ENCODE data around the gene KLHL1. TPM values are rescaled to one million over a fixed set of nuclear protein-coding genes. Genes with fewer than 3 reads are reported as not detected.
"Not testable (repeated sequence)": the region's sequence is repeated elsewhere in the genome, so short reads cannot be mapped to it uniquely, and the experiment has no call there.

The KLHL1 gene
- not detected in 2 replicates for total RNA-seq

- peaks cover 12% of the 10 kb centered on the region for H3K9me3 Mint-ChIP-seq
- intact Hi-C loops (cut with micrococcal nuclease), result no loop called here
Observed at GRCh38 chr13:70108356-70109105, at the start of gene KLHL1. KLHL1 (minus strand) TSS chr13:70108452; CDS start chr13:70107699, 753 bp downstream.

GRCh38 chr13:70142658-70143057 lies 34.4 kb upstream of the KLHL1 start:
- H3K4me1 Mint-ChIP-seq (ENCODE audit: low read depth); intact Hi-C loops (cut with micrococcal nuclease); H3K27me3 Mint-ChIP-seq (ENCODE audit: low read depth); H3K27ac Mint-ChIP-seq; H3K4me3 Mint-ChIP-seq (ENCODE audit: low read depth); H3K36me3 Mint-ChIP-seq (ENCODE audit: low read depth); DNase-seq (ENCODE audit: low spot score): not testable (repeated sequence)
- H3K9me3 Mint-ChIP-seq, result peaks cover 11% of the 10 kb centered on the region

More at GRCh38 chr13:70108356-70109105, at the start of gene KLHL1:
- H3K27ac Mint-ChIP-seq, result no peak within 1 kb of the TSS
- DNase-seq (ENCODE audit: low spot score), result no peak
- H3K4me3 Mint-ChIP-seq (ENCODE audit: low read depth), result no peak within 1 kb of the TSS
- H3K27me3 Mint-ChIP-seq (ENCODE audit: low read depth), result no peaks in the 10 kb centered on the region
- no peaks in the 10 kb centered on the region for H3K4me1 Mint-ChIP-seq (ENCODE audit: low read depth)
- no peaks in the 10 kb centered on the region for H3K36me3 Mint-ChIP-seq (ENCODE audit: low read depth)

GRCh38 chr13:70128098-70128497 lies 19.8 kb upstream of the KLHL1 start:
- H3K4me1 Mint-ChIP-seq (ENCODE audit: low read depth), result no peaks in the 10 kb centered on the region
- peaks cover 40% of the 10 kb centered on the region for H3K9me3 Mint-ChIP-seq
- DNase-seq (ENCODE audit: low spot score), result no peak
- H3K4me3 Mint-ChIP-seq (ENCODE audit: low read depth), result no peak overlapping the region
- intact Hi-C loops (cut with micrococcal nuclease), result no loop called here
- H3K27me3 Mint-ChIP-seq (ENCODE audit: low read depth), result no peaks in the 10 kb centered on the region
- no peak overlapping the region for H3K27ac Mint-ChIP-seq
- H3K36me3 Mint-ChIP-seq (ENCODE audit: low read depth), result no peaks in the 10 kb centered on the region

DNA sequence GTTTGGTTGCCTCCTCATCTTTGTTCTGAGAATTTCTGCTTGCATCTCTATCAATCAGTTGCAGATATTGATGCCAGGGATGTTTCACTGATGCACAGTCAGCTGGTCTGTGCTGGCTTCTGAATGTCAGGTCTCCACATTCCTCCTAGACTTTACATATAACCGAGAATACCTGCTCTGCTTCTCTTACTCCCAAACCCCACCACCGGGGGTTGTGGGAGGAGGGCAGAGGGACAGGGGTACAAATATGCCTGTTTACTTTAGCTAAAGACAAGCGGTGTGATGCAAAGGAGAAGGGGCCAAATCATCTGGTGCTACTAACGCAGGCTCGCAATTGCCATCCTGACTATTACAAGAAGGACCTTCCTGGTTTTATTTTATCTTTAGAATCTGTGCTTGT lies 17.4 kb upstream of the KLHL1 start:
- Mint-ChIP-seq H3K36me3 (ENCODE audit: low read depth) (no peaks in the 10 kb centered on the region), H3K9me3 (peaks cover 30% of the 10 kb centered on the region), H3K27me3 (ENCODE audit: low read depth) (no peaks in the 10 kb centered on the region), H3K4me3 (ENCODE audit: low read depth) (no peak overlapping the region), H3K4me1 (ENCODE audit: low read depth) (no peaks in the 10 kb centered on the region), H3K27ac (no peak overlapping the region)
- no peak for DNase-seq (ENCODE audit: low spot score)
- intact Hi-C loops (cut with micrococcal nuclease), result no loop called here

GRCh38 chr13:70117338-70117905 lies 9.2 kb upstream of the KLHL1 start:
- H3K4me3 Mint-ChIP-seq (ENCODE audit: low read depth), result no peak overlapping the region
- H3K36me3 Mint-ChIP-seq (ENCODE audit: low read depth), result no peaks in the 10 kb centered on the region
- no peaks in the 10 kb centered on the region for H3K4me1 Mint-ChIP-seq (ENCODE audit: low read depth)
- intact Hi-C loops (cut with micrococcal nuclease), result no loop called here
- DNase-seq (ENCODE audit: low spot score), result no peak
- peaks cover 8% of the 10 kb centered on the region for H3K9me3 Mint-ChIP-seq
- no peak overlapping the region for H3K27ac Mint-ChIP-seq
- no peaks in the 10 kb centered on the region for H3K27me3 Mint-ChIP-seq (ENCODE audit: low read depth)

DNA sequence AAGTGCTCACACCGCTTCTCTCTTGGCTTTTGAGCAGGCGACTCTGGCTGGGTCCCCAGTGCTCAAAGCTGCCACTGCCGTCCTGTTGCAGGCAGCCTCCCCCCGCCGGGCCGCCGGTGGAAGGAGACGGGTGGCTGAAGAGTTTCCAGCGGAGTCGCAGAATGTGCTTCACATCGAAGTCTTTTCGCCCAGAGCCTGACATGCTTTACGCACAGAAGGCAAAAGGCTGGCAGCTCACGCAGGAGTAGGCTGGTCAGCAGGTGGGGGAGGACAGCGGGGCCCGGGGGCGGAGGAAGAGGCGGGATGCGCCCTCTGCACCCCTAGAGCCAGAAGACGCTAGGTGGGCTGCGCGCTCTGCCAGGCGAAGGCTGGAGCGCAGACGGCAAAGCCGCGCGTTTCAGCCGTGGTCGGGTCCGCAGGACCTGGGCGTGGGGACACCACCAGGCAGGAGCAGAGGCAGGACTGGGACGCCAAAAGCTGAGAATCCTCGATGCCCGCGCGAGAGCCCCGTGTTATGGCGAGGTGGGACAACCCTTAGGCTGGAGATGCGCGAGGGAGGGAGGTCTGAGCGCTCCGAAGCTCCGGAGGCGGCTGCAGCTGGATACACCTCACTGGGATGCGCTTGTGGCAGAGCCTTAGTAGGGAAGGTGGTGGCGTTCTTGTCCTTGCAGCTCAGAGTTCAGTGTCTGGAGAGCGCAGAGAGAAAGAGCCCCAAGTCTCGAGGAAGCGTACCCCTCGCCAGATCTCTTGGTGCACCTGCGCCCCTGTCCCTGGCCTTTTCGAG lies 562 bp downstream of the KLHL1 start, which contains the start of gene ATXN8OS:
TSS of gene ATXN8OS (plus strand) at position 329 of the 784 bp plus-strand sequence.
- intact Hi-C loops (cut with micrococcal nuclease), result no loop called here
- H3K27ac Mint-ChIP-seq, result no peak within 1 kb of the TSS
- H3K27me3 Mint-ChIP-seq (ENCODE audit: low read depth), result no peaks in the 10 kb centered on the region
- no peaks in the 10 kb centered on the region for H3K4me1 Mint-ChIP-seq (ENCODE audit: low read depth)
- H3K9me3 Mint-ChIP-seq, result peaks cover 18% of the 10 kb centered on the region
- DNase-seq (ENCODE audit: low spot score), result no peak
- H3K4me3 Mint-ChIP-seq (ENCODE audit: low read depth), result no peak within 1 kb of the TSS
- no peaks in the 10 kb centered on the region for H3K36me3 Mint-ChIP-seq (ENCODE audit: low read depth)

DNA sequence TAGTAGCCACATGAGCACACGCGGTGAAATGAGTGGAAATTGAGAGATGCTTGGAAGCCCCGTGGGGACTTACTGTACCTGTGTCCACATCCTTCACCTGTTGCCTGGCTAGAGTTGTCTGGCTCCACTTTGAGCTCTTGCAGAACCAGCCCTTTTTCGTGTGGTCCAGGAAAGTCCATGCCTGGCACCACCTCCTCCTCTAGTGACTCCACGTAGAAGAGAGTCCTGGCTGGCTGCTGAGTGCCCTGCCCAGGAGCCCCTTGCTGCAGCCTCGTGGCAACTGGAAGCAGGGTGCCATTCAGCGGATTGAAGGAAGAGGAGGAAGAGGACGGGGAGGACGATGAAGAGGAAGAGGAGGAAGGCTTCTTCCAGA lies 1.1 kb downstream of the KLHL1 start:
- intact Hi-C loops (cut with micrococcal nuclease), result no loop called here
- peaks cover 18% of the 10 kb centered on the region for H3K9me3 Mint-ChIP-seq
- no peaks in the 10 kb centered on the region for H3K27me3 Mint-ChIP-seq (ENCODE audit: low read depth)
- no peaks in the 10 kb centered on the region for H3K4me1 Mint-ChIP-seq (ENCODE audit: low read depth)
- no peak for DNase-seq (ENCODE audit: low spot score)
- no peaks in the 10 kb centered on the region for H3K36me3 Mint-ChIP-seq (ENCODE audit: low read depth)
- H3K4me3 Mint-ChIP-seq (ENCODE audit: low read depth), result no peak overlapping the region
- H3K27ac Mint-ChIP-seq, result no peak overlapping the region

- intact Hi-C loops (cut with micrococcal nuclease), result no loop called here
- H3K27me3 Mint-ChIP-seq (ENCODE audit: low read depth), result no peaks in the 10 kb centered on the region
- H3K4me1 Mint-ChIP-seq (ENCODE audit: low read depth), result no peaks in the 10 kb centered on the region
- H3K27ac Mint-ChIP-seq, result no peak overlapping the region
- no peak for DNase-seq (ENCODE audit: low spot score)
- no peaks in the 10 kb centered on the region for H3K36me3 Mint-ChIP-seq (ENCODE audit: low read depth)
- H3K4me3 Mint-ChIP-seq (ENCODE audit: low read depth), result no peak overlapping the region
- peaks cover 18% of the 10 kb centered on the region for H3K9me3 Mint-ChIP-seq
Observed at GRCh38 chr13:70104481-70104880, 3.8 kb downstream of the KLHL1 start.

DNA sequence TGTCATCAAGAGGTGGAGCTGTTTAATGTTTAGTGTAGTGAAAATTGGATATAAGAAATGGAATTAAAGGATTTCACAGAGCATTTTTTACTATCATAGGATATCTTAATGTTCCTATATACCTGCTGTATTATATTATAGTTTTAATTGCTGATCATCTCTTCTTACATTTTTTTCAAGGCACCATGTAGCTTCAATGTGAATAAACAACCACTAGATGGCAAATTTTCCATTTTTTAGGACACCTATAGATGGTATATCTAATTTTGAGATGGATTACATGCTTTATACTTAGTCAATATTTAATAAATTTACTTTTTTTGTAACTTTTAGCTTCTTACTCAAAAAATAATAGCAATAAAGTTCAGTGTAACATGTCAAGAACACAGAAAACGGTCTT lies 9.6 kb downstream of the KLHL1 start:
- intact Hi-C loops (cut with micrococcal nuclease), result no loop called here
- H3K27me3 Mint-ChIP-seq (ENCODE audit: low read depth), result no peaks in the 10 kb centered on the region
- no peaks in the 10 kb centered on the region for H3K4me1 Mint-ChIP-seq (ENCODE audit: low read depth)
- DNase-seq (ENCODE audit: low spot score), result no peak
- no peak overlapping the region for H3K27ac Mint-ChIP-seq
- peaks cover 5% of the 10 kb centered on the region for H3K9me3 Mint-ChIP-seq
- H3K4me3 Mint-ChIP-seq (ENCODE audit: low read depth), result no peak overlapping the region
- H3K36me3 Mint-ChIP-seq (ENCODE audit: low read depth), result no peaks in the 10 kb centered on the region

GRCh38 chr13:70090036-70090723 lies 18.1 kb downstream of the KLHL1 start:
- intact Hi-C loops (cut with micrococcal nuclease), result no loop called here
- H3K4me3 Mint-ChIP-seq (ENCODE audit: low read depth), result no peak overlapping the region
- H3K27me3 Mint-ChIP-seq (ENCODE audit: low read depth), result no peaks in the 10 kb centered on the region
- no peaks in the 10 kb centered on the region for H3K36me3 Mint-ChIP-seq (ENCODE audit: low read depth)
- peaks cover 11% of the 10 kb centered on the region for H3K9me3 Mint-ChIP-seq
- no peaks in the 10 kb centered on the region for H3K4me1 Mint-ChIP-seq (ENCODE audit: low read depth)
- DNase-seq (ENCODE audit: low spot score), result no peak
- H3K27ac Mint-ChIP-seq, result no peak overlapping the region

DNA sequence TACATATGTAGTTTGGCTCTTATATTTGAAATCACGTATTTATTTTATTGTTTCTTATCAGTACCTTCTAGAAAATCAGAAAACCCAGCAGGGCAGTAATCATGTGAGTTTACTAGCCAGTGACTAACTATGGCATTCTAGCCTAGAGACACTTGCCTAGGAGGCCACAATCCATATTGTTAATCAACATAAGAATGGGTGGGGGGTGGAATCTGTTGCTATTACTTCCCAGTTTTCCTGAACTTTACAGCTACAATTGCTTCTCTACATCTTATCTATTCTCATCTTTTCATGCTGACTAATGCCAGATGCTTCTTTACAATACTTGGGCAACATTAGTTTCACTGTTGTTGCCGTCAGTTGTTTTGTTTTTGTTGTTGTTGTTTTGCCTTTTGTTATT lies 19.3 kb downstream of the KLHL1 start:
- H3K4me3 Mint-ChIP-seq (ENCODE audit: low read depth), result no peak overlapping the region
- intact Hi-C loops (cut with micrococcal nuclease), result no loop called here
- H3K27me3 Mint-ChIP-seq (ENCODE audit: low read depth), result no peaks in the 10 kb centered on the region
- no peaks in the 10 kb centered on the region for H3K36me3 Mint-ChIP-seq (ENCODE audit: low read depth)
- DNase-seq (ENCODE audit: low spot score), result no peak
- no peaks in the 10 kb centered on the region for H3K4me1 Mint-ChIP-seq (ENCODE audit: low read depth)
- peaks cover 19% of the 10 kb centered on the region for H3K9me3 Mint-ChIP-seq
- H3K27ac Mint-ChIP-seq, result no peak overlapping the region

DNA sequence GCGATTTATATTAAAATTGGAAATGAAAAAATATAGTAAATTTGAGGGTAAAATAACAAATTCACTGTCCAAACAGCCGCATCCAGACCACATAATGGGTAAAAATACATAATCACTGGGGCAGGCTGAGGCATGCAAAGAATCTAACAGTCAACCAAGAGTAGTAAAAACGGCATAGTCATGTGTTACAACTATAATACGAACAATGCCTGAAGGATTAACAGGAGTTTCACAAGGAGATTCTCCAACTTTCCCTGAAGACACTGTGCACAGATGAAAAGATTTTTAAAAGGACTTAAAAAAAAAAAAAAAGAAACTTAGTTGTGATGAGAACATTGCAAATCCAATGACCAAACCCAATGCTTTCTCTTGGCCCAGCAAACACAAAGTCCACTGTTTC lies 21.0 kb downstream of the KLHL1 start:
- H3K27me3 Mint-ChIP-seq (ENCODE audit: low read depth), result no peaks in the 10 kb centered on the region
- no peaks in the 10 kb centered on the region for H3K4me1 Mint-ChIP-seq (ENCODE audit: low read depth)
- H3K4me3 Mint-ChIP-seq (ENCODE audit: low read depth), result no peak overlapping the region
- DNase-seq (ENCODE audit: low spot score), result no peak
- intact Hi-C loops (cut with micrococcal nuclease), result no loop called here
- H3K9me3 Mint-ChIP-seq, result peaks cover 19% of the 10 kb centered on the region
- H3K27ac Mint-ChIP-seq, result no peak overlapping the region
- H3K36me3 Mint-ChIP-seq (ENCODE audit: low read depth), result no peaks in the 10 kb centered on the region
